AG09309 (cell line): ENCODE measurements around the gene NSD1.

ENCODE experiments used
- DNase-seq: peaks from one replicate; pipeline ENCODE4 v3.0.0-alpha.2; 2010; ENCODE audit warnings: low read depth
- H3K4me3 ChIP-seq: 2 replicates; pipeline ENCODE4 v1.5.1; 2011; ENCODE audit warnings: mild to moderate bottlenecking, low read depth, low read length, moderate library complexity; ENCODE audit not compliant: control insufficient read depth
- TF ChIP-seq, protein P1 (sequence below): IDR thresholded peaks from 2 replicates; pipeline ENCODE4 v1.5.1; 2011; ENCODE audit warnings: mild to moderate bottlenecking, low read depth, low read length, inconsistent platforms; ENCODE audit not compliant: insufficient read depth, control insufficient read depth; ENCODE audit errors: missing control alignments

Gene NSD1

DNA sequence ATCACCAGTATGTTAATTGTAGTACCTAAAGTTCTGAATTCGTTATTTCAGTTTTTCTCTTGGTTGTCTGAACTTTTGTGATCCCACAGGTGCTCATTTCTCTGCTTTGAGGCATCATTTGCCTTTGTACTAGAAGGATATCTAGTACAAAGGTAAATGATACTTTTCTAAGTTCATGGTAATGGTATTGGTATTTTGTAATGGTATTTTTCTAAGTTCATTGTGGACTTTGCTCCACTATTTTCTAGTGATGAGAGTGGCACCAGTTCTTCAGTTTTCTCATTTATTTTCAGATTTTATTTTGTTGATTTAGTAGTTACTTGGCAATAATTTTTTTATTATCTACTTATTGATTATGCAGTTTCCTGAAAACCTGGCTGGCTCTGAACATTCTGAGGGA lies 127.9 kb downstream of the NSD1 start:
- no peak for DNase-seq
- H3K4me3 ChIP-seq: no peak overlapping the region
- TF ChIP-seq, protein P1, sequence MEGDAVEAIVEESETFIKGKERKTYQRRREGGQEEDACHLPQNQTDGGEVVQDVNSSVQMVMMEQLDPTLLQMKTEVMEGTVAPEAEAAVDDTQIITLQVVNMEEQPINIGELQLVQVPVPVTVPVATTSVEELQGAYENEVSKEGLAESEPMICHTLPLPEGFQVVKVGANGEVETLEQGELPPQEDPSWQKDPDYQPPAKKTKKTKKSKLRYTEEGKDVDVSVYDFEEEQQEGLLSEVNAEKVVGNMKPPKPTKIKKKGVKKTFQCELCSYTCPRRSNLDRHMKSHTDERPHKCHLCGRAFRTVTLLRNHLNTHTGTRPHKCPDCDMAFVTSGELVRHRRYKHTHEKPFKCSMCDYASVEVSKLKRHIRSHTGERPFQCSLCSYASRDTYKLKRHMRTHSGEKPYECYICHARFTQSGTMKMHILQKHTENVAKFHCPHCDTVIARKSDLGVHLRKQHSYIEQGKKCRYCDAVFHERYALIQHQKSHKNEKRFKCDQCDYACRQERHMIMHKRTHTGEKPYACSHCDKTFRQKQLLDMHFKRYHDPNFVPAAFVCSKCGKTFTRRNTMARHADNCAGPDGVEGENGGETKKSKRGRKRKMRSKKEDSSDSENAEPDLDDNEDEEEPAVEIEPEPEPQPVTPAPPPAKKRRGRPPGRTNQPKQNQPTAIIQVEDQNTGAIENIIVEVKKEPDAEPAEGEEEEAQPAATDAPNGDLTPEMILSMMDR: no peak

DNA sequence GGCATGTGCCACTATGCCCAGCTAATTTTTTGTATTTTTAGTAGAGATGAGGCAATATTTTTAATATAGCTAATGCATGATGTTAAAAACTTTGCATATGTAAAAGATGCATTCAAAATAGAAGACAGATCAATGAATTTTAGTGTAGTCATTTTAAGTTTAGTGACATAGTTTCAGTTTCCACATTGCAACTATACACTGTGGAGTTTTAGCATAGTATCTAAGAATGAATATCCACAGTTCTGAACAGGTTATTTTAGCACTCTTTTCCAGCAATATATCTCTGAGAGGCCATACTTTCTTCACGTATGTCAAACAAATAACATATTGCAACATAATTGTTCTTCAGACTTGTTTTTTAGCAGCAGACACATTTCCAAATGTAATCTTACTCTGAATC lies 130.6 kb downstream of the NSD1 start:
- H3K4me3 ChIP-seq: no peak overlapping the region
- TF ChIP-seq, protein P1: no peak
- no peak for DNase-seq

DNA sequence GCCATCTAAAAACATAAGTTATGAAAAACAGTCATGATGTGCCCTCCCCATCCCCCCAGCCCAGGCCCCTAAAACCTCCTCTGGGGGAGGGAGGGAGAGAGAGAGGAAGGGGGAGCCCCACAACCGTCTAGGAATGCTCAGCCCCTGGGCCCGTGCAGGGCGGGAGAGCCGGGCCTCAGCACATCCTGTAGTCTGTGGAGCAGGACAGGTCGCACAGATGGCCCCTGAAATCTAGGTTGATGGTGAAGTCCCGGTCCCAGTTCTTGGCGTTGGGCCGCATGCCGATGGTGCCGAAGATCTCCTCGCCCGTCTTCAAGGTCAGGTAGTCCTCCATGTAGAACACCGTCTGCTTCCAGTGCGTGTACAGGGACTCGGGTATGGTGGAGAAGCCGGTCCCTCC lies 131.8 kb downstream of the NSD1 start:
- DNase-seq: no peak
- TF ChIP-seq, protein P1: no peak
- no peak overlapping the region for H3K4me3 ChIP-seq

DNA sequence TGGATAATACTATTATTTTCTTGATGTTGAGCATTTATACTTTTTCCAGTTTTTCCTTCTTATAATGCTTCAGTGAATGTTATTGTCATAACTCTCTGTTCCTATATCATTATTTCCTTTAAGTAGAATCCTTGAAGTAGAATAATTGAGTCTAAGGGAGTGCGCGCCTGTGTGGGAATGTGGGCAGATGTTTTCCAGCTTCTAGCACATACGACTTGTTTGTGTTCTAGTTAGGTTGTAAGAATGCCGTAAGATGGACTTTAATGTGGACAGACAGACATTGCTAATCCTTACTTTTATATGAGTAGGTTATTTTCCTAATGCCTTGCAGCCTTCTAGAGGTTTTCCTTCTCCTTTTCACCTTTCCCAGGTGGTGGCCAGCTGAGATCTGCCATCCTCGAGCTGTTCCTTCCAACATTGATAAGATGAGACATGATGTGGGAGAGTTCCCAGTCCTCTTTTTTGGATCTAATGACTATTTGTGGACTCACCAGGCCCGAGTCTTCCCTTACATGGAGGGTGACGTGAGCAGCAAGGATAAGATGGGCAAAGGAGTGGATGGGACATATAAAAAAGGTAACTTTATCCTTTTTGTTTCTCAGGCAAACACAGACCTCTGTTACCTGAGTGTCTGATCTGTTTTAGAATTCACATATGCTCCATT lies 135.8 kb downstream of the NSD1 start:
- DNase-seq: no peak
- H3K4me3 ChIP-seq: no peak overlapping the region
- TF ChIP-seq, protein P1: no peak

DNA sequence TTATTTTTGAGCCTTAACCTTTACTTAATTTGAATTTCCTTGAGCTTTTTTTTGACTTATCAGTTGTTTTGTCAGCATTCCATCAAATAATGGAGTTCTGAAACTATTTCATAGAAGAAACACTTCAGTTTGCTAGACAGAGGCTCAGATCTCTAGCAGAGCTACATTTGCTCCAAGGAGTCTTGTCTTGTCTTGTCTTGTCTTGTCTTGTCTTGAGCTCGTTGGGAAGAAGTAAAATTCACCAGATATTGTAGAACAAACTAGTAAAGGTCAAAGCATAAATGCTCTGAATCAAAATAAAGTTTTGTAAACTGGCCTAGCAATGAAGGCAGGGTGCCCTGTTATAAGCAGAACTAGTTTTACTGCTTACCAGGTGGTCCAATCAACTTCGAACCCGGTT lies 136.4 kb downstream of the NSD1 start:
- DNase-seq: no peak
- TF ChIP-seq, protein P1: no peak
- no peak overlapping the region for H3K4me3 ChIP-seq

DNA sequence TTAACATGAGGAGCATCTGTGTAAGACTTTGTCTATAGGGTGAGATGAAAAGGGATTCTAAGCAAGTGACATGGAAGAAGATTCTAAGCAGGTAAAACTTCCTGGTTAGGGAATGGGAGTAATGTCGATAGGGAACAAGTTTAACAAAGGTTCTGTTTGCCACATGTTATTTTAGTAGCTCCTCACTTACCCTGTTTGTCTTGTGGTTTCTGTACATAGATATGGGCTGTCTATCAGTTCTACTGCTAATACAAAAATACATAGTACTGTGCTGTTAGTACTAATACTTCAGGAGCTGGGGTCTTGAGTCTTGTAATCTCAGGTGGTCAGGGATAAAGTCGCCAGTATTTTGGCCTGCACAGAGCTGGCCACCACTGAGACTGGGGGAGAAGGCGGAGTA lies 137.1 kb downstream of the NSD1 start:
- TF ChIP-seq, protein P1: no peak
- no peak overlapping the region for H3K4me3 ChIP-seq
- no peak for DNase-seq
